Muscle layer of colon (tissue), 2 donors: ENCODE data around the gene GTPBP6.
"Not testable (repeated sequence)": the region's sequence is repeated elsewhere in the genome, so short reads cannot be mapped to it uniquely, and the experiment has no call there.

Experiments used
- H3K27ac ChIP-seq: one replicate; pipeline ENCODE4 v1.7.0; 2013; ENCODE audit warnings: low read depth, mild to moderate bottlenecking, low read length, moderate library complexity
- H3K27me3 ChIP-seq, 2 donors: one replicate each; pipeline ENCODE4 v1.7.0; 2013; ENCODE audit warnings: low read length in 2 of 2, mild to moderate bottlenecking in 2 of 2; ENCODE audit not compliant: insufficient read depth in 2 of 2, control insufficient read depth in 1 of 2
- H3K36me3 ChIP-seq: one replicate; pipeline ENCODE4 v1.7.0; 2013; ENCODE audit warnings: mild to moderate bottlenecking, low read length; ENCODE audit not compliant: insufficient read depth
- H3K4me1 ChIP-seq: one replicate; pipeline ENCODE4 v1.7.0; 2013; ENCODE audit warnings: mild to moderate bottlenecking, low read length; ENCODE audit not compliant: insufficient read depth
- H3K4me3 ChIP-seq, 2 donors: one replicate each; pipeline ENCODE4 v1.7.0; 2013; ENCODE audit warnings: low read length in 2 of 2, low read depth in 1 of 2, mild to moderate bottlenecking in 1 of 2, moderate library complexity in 1 of 2
- H3K9ac ChIP-seq: one replicate; pipeline ENCODE4 v1.7.0; 2013; ENCODE audit warnings: low read length
- H3K9me3 ChIP-seq: one replicate; pipeline ENCODE4 v1.7.0; 2013; ENCODE audit warnings: mild to moderate bottlenecking, low read length
- donor health status: abdominal sarcoma.
- donor health status: Adenocarcinoma of cecum.

Gene GTPBP6

DNA sequence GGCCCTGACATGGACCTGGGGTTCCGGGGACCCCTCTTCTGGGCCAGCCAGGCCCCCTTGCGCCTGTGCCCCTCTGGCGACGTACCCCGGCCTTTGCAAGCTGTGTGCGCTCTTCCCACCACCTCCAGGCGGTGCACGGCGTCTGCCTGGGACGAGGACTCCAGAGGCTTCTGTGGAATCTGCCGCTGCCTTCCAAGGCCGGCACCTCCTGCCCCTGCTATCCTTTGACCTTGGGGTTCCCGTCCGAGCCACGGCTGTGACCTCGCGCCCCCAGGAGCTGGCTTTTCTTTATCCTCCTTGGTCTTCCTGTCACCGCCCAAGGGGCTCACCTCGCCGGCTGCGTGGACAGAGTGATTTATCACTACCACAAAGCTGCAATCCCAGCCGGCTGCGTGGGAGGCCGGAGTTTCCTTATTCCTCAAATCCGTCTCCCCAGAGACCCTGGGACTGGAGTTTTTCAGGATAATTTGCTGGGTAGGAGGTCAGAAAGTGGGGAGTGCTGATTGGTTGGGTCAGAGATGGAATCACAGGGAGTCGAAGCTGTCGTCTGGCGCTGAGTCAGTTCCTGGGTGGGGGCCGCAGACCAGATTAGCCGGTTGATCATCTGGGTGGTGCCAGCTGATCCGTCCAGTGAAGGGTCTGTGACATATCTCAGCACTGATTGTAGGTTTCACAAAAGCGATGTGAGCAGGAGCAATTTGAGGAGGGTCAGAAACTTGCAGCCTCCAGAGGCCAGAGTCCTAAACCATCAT lies 57.3 kb downstream of the GTPBP6 start:
- Histone ChIP-seq H3K9me3 (no peaks in the 10 kb centered on the region), H3K9ac (no peak overlapping the region), H3K27me3 (peaks cover 0 to 11% of the 10 kb centered on the region in 2 donors), H3K36me3 (no peaks in the 10 kb centered on the region), H3K27ac (no peak overlapping the region), H3K4me3 (no peak overlapping the region), H3K4me1 (no peaks in the 10 kb centered on the region)

- H3K36me3 ChIP-seq, result no peaks in the 10 kb centered on the region
- H3K27me3 ChIP-seq, result peaks cover 0 to 11% of the 10 kb centered on the region in 2 donors
- H3K4me1 ChIP-seq, result no peaks in the 10 kb centered on the region
- no peaks in the 10 kb centered on the region for H3K9me3 ChIP-seq
- no peak overlapping the region for H3K27ac ChIP-seq
- no peak overlapping the region for H3K4me3 ChIP-seq
- H3K9ac ChIP-seq, result no peak overlapping the region
Measured at GRCh38 chrX:259692-260355, 58.8 kb downstream of the GTPBP6 start.

DNA sequence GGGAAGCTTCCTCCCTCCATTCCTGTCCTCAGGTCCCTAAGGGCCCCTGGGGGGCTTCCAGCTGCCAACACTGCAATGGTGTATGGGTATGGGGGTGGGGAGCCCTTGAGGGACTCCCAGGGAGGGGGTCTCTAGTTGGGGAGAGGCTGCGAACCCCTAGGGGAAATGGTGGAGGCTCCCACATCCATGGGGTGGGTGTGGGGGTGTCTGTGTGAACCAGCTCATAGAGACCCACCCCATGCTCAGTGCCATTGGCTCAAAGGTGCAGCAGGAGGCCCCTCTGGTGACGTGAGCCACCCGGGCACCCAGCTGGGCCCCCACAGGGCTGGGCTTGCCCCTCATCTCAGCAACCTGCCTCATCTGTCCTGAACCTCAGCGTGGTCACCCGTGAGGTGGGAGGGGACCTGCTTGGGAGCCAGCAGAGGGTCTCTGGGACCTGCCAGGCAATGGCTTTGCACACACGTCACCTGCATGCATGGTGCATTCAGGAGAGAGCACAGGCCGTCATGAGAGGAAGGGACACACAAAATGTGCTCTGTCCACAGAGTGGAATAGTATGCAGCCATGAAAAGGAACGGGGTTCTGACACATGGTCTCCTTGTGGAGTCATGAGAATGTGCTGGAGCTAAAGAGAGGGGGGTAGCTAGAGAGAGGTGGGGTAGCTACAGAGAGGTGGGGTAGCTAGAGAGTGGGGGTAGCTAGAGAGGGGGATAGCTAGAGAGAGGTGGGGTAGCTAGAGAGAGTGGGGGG lies 60.1 kb downstream of the GTPBP6 start:
- Histone ChIP-seq H3K4me3 (no peak overlapping the region), H3K4me1 (no peaks in the 10 kb centered on the region), H3K27ac (no peak overlapping the region), H3K36me3 (no peaks in the 10 kb centered on the region), H3K9ac (no peak overlapping the region), H3K27me3 (peaks cover 0 to 11% of the 10 kb centered on the region in 2 donors), H3K9me3 (no peaks in the 10 kb centered on the region)

DNA sequence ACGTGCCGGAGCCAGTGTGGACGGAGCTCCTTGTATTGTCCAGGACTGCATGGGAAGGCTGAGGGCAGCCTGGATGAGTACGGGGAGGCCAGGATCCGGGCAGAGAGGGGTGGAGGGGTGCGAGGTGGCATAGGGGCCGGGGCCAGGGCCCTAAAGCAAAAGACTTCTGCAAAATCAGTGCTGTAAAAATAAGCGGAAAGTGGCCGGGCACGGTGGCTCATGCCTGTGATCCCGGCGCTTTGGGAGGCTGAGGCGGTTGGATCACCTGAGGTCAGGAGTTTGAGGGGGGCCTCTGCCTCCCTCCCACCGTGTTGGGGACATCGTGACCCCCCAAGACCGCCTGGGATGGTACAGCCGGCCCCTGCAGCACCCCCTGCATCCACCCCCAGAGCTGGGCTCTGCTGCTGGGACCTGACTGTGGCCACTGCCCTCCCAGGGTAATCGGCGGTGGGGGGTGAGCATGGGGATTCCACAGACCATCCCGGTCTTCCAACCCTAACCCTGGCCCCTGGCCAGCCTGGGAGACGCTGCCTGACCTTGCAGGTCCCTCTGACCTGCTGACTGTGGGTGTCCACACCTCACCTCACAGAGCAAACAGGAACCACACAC lies 60.8 kb downstream of the GTPBP6 start:
- no peak overlapping the region for H3K9ac ChIP-seq
- no peaks in the 10 kb centered on the region for H3K9me3 ChIP-seq
- no peak overlapping the region for H3K27ac ChIP-seq
- H3K36me3 ChIP-seq, result no peaks in the 10 kb centered on the region
- peaks cover 0 to 11% of the 10 kb centered on the region in 2 donors for H3K27me3 ChIP-seq
- H3K4me1 ChIP-seq, result no peaks in the 10 kb centered on the region
- H3K4me3 ChIP-seq, result no peak overlapping the region

DNA sequence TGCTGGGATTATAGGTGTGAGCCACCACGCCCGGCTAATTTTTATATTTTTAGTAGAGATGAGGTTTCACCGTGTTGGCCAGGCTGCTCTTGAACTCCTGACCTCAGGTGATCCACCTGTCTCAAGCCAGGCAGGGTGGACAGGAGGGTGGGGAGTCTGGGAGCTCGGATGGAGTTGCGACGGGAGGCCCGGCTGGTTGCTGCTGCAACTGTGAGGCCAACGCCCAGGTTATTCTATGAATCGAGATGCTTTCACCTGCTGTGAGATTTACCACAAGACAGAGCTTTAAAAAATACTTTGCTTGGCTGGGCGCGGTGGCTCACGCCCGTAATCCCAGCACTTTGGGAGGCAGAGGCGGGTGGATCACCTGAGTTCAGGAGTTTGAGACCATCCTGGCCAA lies 61.5 kb downstream of the GTPBP6 start:
- H3K4me1 ChIP-seq, result not testable (repeated sequence)

GRCh38 chrX:255923-256331 lies 62.7 kb downstream of the GTPBP6 start:
- H3K27ac ChIP-seq, result no peak overlapping the region
- H3K4me1 ChIP-seq, result no peaks in the 10 kb centered on the region
- H3K27me3 ChIP-seq, result peaks cover 0 to 11% of the 10 kb centered on the region in 2 donors
- H3K9ac ChIP-seq, result no peak overlapping the region
- H3K4me3 ChIP-seq, result no peak overlapping the region
- H3K36me3 ChIP-seq, result no peaks in the 10 kb centered on the region
- no peaks in the 10 kb centered on the region for H3K9me3 ChIP-seq

More for the DNA sequence above, 61.5 kb downstream of the GTPBP6 start:
- H3K27me3 ChIP-seq, result peaks cover 0 to 11% of the 10 kb centered on the region in 2 donors
- not testable (repeated sequence) for H3K9ac ChIP-seq, H3K36me3 ChIP-seq, H3K27ac ChIP-seq, H3K4me3 ChIP-seq, H3K9me3 ChIP-seq
